H1 (cell line): ENCODE results near the gene SPCS3. TPM values are rescaled to one million over a fixed set of nuclear protein-coding genes. Genes with fewer than 3 reads are reported as not detected.
A peak's percentile ranks its signal among the peaks of the same experiment; 100 is the strongest.

Experiments used
- ASH2L ChIP-seq: fragments of 200-600, 300-600 bp; sonication (generic); IDR thresholded peaks from one replicate; pipeline ENCODE4 v1.7.1; 2017; ENCODE audit warnings: low read length
- ATF2 ChIP-seq: IDR thresholded peaks from 2 replicates; pipeline ENCODE4 v1.6.1; 2012; ENCODE audit warnings: low read length, inconsistent platforms
- ATF3 ChIP-seq: IDR thresholded peaks from 2 replicates; pipeline ENCODE4 v1.6.1; 2011; ENCODE audit warnings: low read depth, mild to moderate bottlenecking, low read length; ENCODE audit not compliant: insufficient read depth
- BACH1 ChIP-seq: IDR thresholded peaks from 2 replicates; pipeline ENCODE4 v1.6.1; 2012; ENCODE audit warnings: low read length, improper control_type of control experiment
- CREB1 ChIP-seq: IDR thresholded peaks from 2 replicates; pipeline ENCODE4 v1.6.1; 2012; ENCODE audit warnings: inconsistent platforms
- CTBP2 ChIP-seq: IDR thresholded peaks from 2 replicates; pipeline ENCODE4 v1.7.0; 2011; ENCODE audit warnings: borderline replicate concordance, mild to moderate bottlenecking, moderate library complexity, mixed read lengths, low read length; ENCODE audit not compliant: insufficient read depth, insufficient read length
- HDAC6 ChIP-seq: IDR thresholded peaks from one replicate; pipeline ENCODE4 v1.7.1; 2012; ENCODE audit warnings: low read depth, mild to moderate bottlenecking, inconsistent platforms, low read length, moderate library complexity
- JUN ChIP-seq: IDR thresholded peaks from 2 replicates; pipeline ENCODE4 v1.6.1; 2011; ENCODE audit warnings: low read depth, mild to moderate bottlenecking, improper control_type of control experiment, low read length
- KDM1A ChIP-seq: fragments of 200-600, 300-600 bp; sonication (generic); IDR thresholded peaks from 2 replicates; pipeline ENCODE4 v1.7.1; 2016; ENCODE audit warnings: mild to moderate bottlenecking, low read length, borderline replicate concordance
- KDM4A ChIP-seq: IDR thresholded peaks from one replicate; pipeline ENCODE4 v1.7.1; 2012; ENCODE audit warnings: low read depth, mild to moderate bottlenecking, moderate library complexity, low read length, inconsistent platforms; ENCODE audit not compliant: severe bottlenecking
- PHF8 ChIP-seq: fragments of 200-600 bp; sonication (generic); conservative IDR thresholded peaks from 2 replicates; pipeline ENCODE4 v1.7.1; 2012; ENCODE audit warnings: low read depth, mild to moderate bottlenecking, inconsistent platforms, low read length, moderate library complexity
- POLR2A ChIP-seq, 2 experiments: IDR thresholded peaks; 1 replicate in 1 of 2; 2 replicates in 1 of 2; pipeline ENCODE4 v1.6.1; 2011; ENCODE audit warnings: low read depth in 2 of 2, low read length in 2 of 2, mild to moderate bottlenecking in 2 of 2; ENCODE audit errors: control extremely low read depth in 1 of 2
- POLR2AphosphoS5 ChIP-seq: IDR thresholded peaks from 2 replicates; pipeline ENCODE4 v1.6.1; 2011; ENCODE audit warnings: low read depth, low read length
- RBBP5 ChIP-seq: IDR thresholded peaks from 2 replicates; pipeline ENCODE4 v1.7.1; 2012; ENCODE audit warnings: low read depth, mild to moderate bottlenecking, inconsistent platforms, low read length, moderate library complexity, borderline replicate concordance
- SIN3A ChIP-seq, 2 experiments: IDR thresholded peaks in 1 of 2; conservative IDR thresholded peaks in 1 of 2; 2 replicates each; pipeline ENCODE4 v1.6.1; 2011 to 2012; ENCODE audit warnings: low read length in 2 of 2, improper control_type of control experiment in 1 of 2, low read depth in 1 of 2, mild to moderate bottlenecking in 1 of 2
- SIRT6 ChIP-seq: IDR thresholded peaks from one replicate; pipeline ENCODE4 v1.7.1; 2012; ENCODE audit warnings: low read length, inconsistent platforms
- SP1 ChIP-seq: IDR thresholded peaks from 2 replicates; pipeline ENCODE4 v1.6.1; 2011; ENCODE audit warnings: low read depth, low read length
- SP2 ChIP-seq: IDR thresholded peaks from 2 replicates; pipeline ENCODE4 v1.6.1; 2012; ENCODE audit warnings: mild to moderate bottlenecking, low read length, inconsistent platforms
- SP4 ChIP-seq: IDR thresholded peaks from 2 replicates; pipeline ENCODE4 v1.6.1; 2012; ENCODE audit warnings: low read length, inconsistent platforms
- SRF ChIP-seq: IDR thresholded peaks from 2 replicates; pipeline ENCODE4 v1.6.1; 2011; ENCODE audit warnings: mild to moderate bottlenecking, low read depth, low read length, moderate library complexity
- SUZ12 ChIP-seq: fragments of 200-600 bp; sonication (generic); IDR thresholded peaks from 2 replicates; pipeline ENCODE4 v1.6.1; 2012; ENCODE audit warnings: mild to moderate bottlenecking, inconsistent platforms, low read length, moderate library complexity, mixed read lengths
- TAF1 ChIP-seq: IDR thresholded peaks from 2 replicates; pipeline ENCODE4 v1.6.1; 2011; ENCODE audit warnings: mild to moderate bottlenecking, low read depth, low read length
- TAF7 ChIP-seq: optimal IDR thresholded peaks from 2 replicates; pipeline ENCODE3; 2011; ENCODE audit warnings: low read depth, mild to moderate bottlenecking, inconsistent platforms, low read length, moderate library complexity, borderline replicate concordance
- TCF12 ChIP-seq: IDR thresholded peaks from 2 replicates; pipeline ENCODE4 v1.6.1; 2011; ENCODE audit warnings: low read depth, mild to moderate bottlenecking, low read length
- polyA plus RNA-seq, 7 experiments: library from polyadenylated mRNA; depleted of rRNA in 3 of 7; stranded (reverse) in 5 of 7; unstranded in 2 of 7; fragments of >200 nt in 5 of 7; fragments of 200-250 nt in 2 of 7; gene quantifications; 1 replicate in 5 of 7; 2 replicates in 1 of 7; 4 replicates in 1 of 7; pipeline versions ENCODE4 v1.2.1 to v1.2.3, GENCODE V29; 2011 to 2013; ENCODE audit warnings: missing spikeins in 2 of 7, mixed read lengths in 2 of 7
- total RNA-seq: library from RNA; stranded (reverse); fragmentation: NEBNext Ultra II Directional; extraction: Animal tissue kit (Norgen Biotek cat#: 25700); gene quantifications from 2 replicates; pipeline ENCODE4 v1.2.1, GENCODE V29; 2021

SPCS3 gene
- total and polyA plus RNA-seq, 2 of the 8 experiments (the other 6 are each of a cell fraction or from before 2014, with no cell fraction given), result 18.4 to 117 TPM

- TF ChIP-seq POLR2AphosphoS5 (peak; percentile 91), KDM4A (peak; percentile 28), SP1 (peak; percentile 58; the same call in 1 of the 2 replicates), BACH1 (peak; percentile 69), CREB1 (peak; percentile 91), HDAC6 (no peak), SP2 (no peak), KDM1A (no peak), RBBP5 (peak; percentile 100), CTBP2 (no peak), ASH2L (peak; percentile 99), SIN3A (conservative IDR thresholded peaks at IDR 0.05 in 1 of 2, IDR thresholded peaks at IDR 0.05 in 1 of 2; ENCODE audit: low read depth in 1 of 2, low read length in 2 of 2) (peak in 1 of 2 experiments; percentile 77; a peak in 2 of 4 replicates), TCF12 (no peak), JUN (no peak), SIRT6 (no peak), POLR2A (IDR thresholded peaks at IDR 0.05; ENCODE audit: control extremely low read depth in 1 of 2, low read depth in 2 of 2, low read length in 2 of 2) (peak; percentile 74 to 89), TAF7 (no peak), TAF1 (peak; percentile 53), ATF3 (0 out of 2 replicates have a peak, but pooled peaks have one; percentile 26), ATF2 (no peak), SP4 (peak; percentile 52; the same call in 1 of the 2 replicates), SUZ12 (no peak; the same call in 1 of the 2 replicates), SRF (peak; percentile 48), PHF8 (peak; percentile 94)
Observed at GRCh38 chr4:176319704-176320339, at the start of gene SPCS3 (continued).
